GM21619 (cell line): ENCODE measurements around the gene SECTM1.
A peak's percentile ranks its signal among the peaks of the same experiment; 100 is the strongest.
"Not testable (repeated sequence)": the region's sequence is repeated elsewhere in the genome, so short reads cannot be mapped to it uniquely, and the experiment has no call there.

Source experiments
- ATAC-seq: cut with Tn5 transposase; IDR thresholded peaks from one replicate; pipeline ENCODE4 v1.9.1; 2021; ENCODE audit not compliant: unreplicated experiment

Gene SECTM1

GRCh38 chr17:82370471-82371332 is 37.1 kb upstream of the SECTM1 start:
- peak; percentile 64 for ATAC-seq

- ATAC-seq: no peak
Observed at GRCh38 chr17:82369211-82369610, 35.6 kb upstream of the SECTM1 start.

DNA sequence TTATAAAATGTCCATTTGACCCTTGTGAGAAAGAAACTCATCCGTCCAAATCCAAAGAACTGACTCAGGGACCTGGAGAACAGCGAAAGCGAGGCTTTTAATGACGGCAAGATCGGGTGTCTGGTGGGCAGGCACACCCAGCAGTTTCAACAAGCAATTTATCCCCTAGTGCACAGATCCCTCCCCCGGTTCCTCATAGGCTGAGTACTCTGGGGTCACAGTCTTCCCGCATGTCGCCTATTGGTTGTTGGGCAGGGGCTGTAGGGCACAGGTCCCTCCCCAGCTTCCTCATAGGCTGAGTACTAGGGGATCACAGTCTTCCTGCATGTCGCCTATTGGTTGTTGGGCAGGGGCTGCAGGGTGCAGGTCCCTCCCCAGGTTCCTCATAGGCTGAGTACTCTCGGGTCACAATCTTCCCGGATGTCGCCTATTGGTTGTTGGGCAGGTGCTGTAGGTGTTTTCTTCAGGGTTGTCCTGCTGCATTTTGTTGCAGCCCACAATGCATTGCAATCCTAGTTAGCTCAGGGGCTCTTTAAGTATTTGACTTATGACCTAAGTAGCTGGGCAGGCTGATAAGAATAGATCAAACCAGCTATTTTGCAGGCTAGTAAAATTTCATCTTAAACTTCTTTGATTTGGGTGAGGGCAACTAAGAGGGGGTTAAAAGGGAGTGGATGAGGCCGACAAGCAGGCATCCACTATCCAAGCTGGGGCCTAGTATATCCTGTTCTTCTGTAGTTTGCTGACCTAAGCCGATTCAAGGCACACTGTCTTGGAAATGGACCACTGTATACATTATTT is 34.4 kb upstream of the SECTM1 start:
- ATAC-seq: no peak

- ATAC-seq: no peak
Observed at GRCh38 chr17:82366749-82367148, 33.2 kb upstream of the SECTM1 start.

- no peak for ATAC-seq
Observed at GRCh38 chr17:82365606-82366295, 32.2 kb upstream of the SECTM1 start.

- ATAC-seq: no peak
Observed at GRCh38 chr17:82361885-82362633, 28.5 kb upstream of the SECTM1 start.

GRCh38 chr17:82359451-82360074 is 26.0 kb upstream of the SECTM1 start:
- not testable (repeated sequence) for ATAC-seq

DNA sequence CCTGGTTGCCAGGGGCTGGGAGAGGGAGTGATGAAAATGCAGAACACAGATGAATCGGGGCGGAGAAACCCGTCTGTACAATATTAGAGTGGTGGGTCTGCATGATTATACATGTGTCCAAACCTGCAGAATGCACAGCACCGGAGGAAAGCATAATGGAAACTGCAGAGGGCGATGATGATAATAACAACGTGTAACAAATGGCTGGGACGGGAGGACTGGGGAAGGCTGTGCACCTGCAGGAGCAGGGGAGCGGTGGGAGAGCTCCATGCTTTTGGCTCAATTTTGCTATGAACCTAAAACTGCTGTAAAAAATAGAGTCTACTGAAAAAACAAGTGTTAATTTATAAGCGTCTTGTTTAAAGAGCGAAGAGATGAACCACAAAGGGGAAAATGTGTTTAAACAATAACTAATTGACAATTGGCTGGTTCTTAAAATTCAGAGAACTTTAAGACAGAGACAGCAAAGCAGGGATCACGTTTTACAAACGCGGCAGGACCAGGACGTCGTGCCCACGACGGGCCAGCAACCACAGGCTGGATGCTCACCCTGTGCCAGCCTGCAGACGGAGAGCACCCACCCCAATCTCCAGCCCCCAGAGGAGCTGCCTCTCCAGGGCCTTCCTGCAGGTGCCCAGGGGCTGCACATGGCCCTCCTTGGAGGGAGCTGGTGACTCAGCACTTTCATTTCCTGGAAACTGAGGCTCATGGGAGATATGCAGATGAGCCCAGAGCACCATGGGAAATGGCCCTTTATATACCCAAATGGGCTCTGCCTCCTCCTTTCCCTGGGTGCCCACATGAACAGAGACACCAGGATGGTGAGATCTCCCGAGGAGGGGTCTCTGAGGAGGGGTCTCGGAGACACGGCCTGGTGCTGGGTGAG is 25.1 kb upstream of the SECTM1 start, which contains the start of gene TEX19:
TEX19 (plus strand) TSS at position 783 of the 886 bp plus-strand sequence. CDS start 2,904 bp downstream, outside the sequence.
- ATAC-seq: no peak

DNA sequence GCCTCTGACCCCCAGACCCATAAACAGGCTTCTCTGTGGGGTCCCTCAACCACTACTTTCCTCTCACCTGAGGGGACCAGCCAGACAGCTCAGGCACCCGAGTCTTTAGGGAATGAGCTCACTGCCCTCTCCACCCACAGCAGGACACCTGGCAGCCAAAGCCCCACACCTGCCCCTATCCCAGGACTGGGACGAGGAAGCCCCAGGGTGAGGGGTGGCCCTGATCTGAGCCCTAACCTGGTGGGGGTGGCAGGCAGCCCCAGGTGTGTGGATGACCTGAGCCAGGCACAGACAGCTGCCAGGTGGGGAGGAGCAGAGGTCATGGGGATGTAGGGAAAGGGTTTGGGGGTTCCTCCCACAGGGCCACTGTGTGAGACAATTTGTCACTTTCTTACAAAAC is 23.8 kb upstream of the SECTM1 start:
- no peak for ATAC-seq

DNA sequence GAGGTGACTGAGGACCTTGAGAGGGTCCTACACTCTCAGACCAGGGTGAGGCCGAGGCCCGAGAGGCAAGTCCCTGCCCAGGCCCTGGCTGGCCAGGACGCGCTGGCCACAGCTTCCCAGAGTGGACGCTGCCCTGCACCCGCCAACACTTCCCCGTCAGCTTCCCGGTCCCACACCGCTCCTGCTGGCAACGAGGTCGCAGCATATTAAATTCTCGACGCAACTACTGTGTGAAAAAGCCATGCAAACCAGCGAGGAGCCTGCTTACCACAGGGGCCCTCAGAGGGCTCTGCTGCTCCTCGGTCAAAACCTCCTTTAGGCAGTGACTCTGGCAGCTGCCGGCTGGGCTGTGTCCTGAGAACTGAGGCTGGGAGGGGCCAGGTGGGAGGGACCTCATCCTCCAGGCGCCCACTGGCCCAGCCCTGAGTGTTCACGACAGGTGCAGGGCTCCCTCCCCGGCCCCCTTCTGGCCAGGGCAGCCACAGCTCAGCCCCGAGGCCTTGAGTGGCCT is 23.3 kb upstream of the SECTM1 start:
- no peak for ATAC-seq

- ATAC-seq: no peak
Observed at GRCh38 chr17:82355770-82356427, 22.3 kb upstream of the SECTM1 start.

GRCh38 chr17:82354804-82355308 is 21.3 kb upstream of the SECTM1 start:
- ATAC-seq: no peak

- no peak for ATAC-seq
Observed at GRCh38 chr17:82353484-82353883, 19.9 kb upstream of the SECTM1 start.

GRCh38 chr17:82351713-82352488 is 18.3 kb upstream of the SECTM1 start:
- ATAC-seq: no peak

GRCh38 chr17:82351254-82351712 is 17.7 kb upstream of the SECTM1 start:
- peak; percentile 65 for ATAC-seq

- no peak for ATAC-seq
Observed at GRCh38 chr17:82350182-82351030, 16.8 kb upstream of the SECTM1 start.
